ENCODE measurements around the gene HBP1.

GRCh38 chr7:107152011-107152410, 16.8 kb upstream of the HBP1 start:
- TF ChIP-seq CTCF (conservative IDR thresholded peaks at IDR 0.05; ENCODE audit: low read length) (no peak), EZH2phosphoT487 (IDR thresholded peaks at IDR 0.05; ENCODE audit: borderline replicate concordance, low read depth, low read length) (no peak)

Measured in OCI-LY7 (cell line).